GM18867 (cell line): ENCODE data around the gene BMPER.
A peak's percentile ranks its signal among the peaks of the same experiment; 100 is the strongest.
"Not testable (repeated sequence)": the region's sequence is repeated elsewhere in the genome, so short reads cannot be mapped to it uniquely, and the experiment has no call there.

Experiments
- ATAC-seq: cut with Tn5 transposase; IDR thresholded peaks from one replicate; pipeline ENCODE4 v1.9.1; 2021; ENCODE audit warnings: mild to moderate bottlenecking, moderate library complexity; ENCODE audit not compliant: unreplicated experiment

The BMPER gene

DNA sequence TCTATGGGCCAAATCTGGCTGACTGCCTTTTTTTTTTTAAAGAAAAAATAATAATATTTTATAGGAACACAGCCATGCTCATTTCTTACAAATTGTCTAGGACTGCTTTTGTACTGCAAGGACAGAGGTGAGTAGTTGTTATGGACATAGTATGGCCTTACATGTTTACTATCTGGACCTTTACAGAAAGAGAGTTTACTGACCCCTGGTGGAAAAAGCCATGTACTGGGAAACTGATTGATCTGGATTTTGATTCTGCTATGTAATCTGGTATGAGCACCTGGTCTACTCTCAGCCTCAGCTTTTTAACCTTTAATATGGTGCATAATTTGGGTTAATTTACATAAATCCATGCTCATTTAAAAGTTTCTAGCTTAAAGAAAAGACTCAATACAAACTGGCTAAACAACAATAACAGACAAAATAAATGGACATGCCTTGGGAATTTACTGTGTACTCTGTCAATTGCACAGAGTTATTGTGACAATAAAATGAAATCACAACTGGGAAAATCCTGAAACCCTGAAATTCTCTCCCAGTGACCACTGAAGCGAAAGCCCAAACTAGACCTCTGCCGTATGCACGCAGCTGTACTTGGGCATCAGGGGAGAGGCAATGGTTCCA is 260.7 kb downstream of the BMPER start:
- ATAC-seq = peak; percentile 64

DNA sequence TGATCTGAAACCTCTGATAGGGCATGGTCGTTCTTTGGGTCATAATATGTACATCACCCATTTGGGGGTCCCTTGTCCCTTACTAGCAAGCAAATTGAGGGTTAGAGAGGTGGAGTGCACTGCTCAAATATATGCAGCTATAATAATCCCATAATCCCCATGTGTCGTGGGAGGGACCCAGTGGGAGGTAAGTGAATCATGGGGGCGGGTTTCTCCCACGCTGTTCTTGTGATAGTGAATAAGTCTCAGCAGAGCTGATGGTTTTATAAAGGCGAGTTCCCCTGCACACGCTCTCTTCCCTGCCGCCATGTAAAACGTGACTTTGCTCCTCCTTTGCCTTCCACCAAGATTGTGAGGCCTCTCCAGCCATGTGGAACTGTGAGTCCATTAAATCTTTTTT is 262.7 kb downstream of the BMPER start:
- no peak for ATAC-seq

DNA sequence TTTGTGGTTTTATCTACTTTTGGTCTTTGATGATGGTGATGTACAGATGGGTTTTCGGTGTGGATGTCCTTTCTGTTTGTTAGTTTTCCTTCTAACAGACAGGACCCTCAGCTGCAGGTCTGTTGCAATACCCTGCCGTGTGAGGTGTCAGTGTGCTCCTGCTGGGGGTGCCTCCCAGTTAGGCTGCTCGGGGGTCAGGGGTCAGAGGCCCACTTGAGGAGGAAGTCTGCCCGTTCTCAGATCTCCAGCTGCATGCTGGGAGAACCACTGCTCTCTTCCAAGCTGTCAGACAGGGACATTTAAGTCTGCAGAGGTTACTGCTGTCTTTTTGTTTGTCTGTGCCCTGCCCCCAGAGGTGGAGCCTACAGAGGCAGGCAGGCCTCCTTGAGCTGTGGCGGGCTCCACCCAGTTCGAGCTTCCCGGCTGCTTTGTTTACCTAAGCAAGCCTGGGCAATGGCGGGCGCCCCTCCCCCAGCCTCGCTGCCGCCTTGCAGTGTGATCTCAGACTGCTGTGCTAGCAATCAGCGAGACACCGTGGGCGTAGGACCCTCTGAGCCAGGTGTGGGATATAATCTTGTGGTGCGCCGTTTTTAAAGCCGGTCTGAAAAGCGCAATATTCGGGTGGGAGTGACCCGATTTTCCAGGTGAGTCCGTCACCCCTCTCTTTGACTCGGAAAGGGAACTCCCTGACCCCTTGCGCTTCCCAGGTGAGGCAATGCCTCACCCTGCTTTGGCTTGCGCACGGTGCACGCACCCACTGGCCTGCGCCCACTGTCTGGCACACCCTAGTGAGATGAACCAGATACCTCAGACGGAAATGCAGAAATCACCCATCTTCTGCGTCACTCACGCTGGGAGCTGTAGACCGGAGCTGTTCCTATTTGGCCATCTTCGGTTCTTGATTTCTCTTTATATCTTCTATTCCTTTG is 269.6 kb downstream of the BMPER start:
- ATAC-seq = not testable (repeated sequence)

DNA sequence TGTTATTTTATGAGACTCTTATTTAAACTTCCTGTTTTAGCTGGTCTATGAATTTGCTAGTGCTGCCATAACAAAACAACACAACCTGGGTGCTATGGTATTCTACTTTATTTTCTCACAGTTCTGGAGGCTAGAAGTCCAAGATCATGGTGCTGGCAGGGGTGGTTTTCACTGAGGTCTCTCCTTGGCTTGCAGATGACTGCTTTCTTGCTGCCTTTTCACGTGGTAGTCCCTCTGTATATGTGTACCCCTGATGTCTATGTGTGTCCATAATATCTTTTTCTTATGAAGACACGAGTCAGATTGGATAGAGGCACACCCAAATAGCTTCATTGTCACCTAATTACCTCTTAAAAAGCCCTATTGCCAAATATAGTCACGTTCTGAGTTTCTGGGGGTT is 270.5 kb downstream of the BMPER start:
- no peak for ATAC-seq

DNA sequence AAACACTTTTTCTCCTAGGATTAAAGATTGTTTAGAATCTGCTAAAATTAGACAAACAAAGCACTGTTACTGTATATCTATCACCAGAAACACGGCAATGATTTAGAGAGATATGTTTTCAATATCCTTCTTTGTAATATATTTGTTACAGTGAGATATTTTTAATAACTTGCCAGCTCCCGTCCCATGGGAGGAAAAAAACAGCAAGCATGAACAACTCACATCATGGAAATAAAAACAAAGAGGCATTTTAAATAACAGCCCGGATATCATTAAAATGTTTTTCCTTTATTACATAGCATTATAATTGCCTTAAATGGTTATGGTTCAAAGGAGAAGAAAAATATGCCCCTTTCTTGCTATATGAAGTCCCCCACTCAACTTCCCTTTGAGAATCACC is 272.1 kb downstream of the BMPER start:
- ATAC-seq = no peak

DNA sequence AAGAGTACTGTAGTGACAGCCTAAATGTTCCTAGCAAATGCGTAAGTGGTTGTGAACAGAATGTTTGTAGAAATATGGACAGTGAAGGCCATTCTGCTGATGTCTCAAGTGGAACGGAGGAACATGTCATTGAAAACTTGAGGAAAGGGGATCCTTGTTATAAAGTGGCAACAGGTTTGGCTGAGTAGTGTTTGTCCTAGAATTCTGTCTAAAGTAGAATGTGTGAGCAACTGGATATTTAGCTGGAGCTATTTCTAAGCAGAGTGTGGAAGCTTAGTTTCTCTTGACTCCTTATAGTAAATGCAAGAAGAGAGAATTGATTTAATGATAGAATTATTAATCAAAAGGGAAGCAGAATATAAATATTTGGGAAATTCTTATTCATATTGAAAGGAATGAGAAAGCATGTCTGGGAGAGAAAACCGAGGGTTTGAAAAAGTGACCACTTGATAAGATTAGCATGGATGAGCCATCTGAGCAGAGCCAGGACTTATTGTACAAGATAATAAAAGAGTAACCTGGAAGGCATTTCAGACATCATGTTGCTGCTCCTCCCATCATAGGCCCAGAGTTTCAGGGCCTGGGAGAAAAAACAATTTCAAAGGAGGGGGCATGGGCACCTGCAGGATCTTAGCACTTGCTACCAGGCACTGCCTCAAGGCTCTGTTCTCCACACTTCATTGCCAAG is 276.1 kb downstream of the BMPER start:
- ATAC-seq = no peak

DNA sequence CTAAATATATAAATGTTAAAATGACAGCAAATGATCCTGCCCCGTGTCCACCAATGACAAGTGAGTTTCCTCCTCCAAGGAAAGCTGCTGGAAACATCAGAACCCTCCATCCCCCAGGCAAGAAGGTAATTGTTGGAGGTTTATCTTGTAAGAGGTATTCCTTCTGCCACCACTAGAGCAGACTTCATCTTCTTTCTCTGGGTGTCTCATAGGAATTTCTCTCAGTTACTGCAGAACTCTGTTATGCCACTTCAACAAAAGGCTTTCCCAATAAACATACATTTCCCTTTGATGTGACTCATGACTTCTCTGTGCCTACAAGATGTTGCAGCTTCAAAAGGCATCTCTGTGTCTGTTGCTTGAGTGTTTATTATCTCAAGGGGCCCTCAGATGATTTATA is 279.1 kb downstream of the BMPER start:
- no peak for ATAC-seq

DNA sequence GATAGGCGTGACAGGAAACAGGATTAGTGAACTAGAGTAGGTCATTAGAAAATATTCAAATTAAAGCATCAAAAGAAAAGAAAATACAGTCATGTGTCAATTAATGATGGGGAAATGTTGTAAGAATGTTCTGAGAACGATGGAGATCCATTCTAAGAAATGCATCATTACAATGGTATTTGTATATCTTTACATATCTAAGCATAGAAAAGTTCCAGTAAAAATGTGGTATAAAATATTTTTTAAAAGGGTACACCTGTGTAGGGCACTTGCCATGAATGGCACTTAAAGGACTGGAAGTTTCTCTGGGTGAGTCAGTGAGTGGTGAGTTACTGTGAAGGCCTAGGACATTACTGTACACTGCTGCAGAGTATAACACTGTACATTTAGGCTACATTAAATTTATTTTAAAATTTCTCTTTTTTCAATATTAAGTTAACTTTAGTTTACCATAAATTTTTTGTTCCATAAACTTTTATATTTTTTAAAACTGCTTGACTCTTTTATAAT is 282.5 kb downstream of the BMPER start:
- no peak for ATAC-seq

DNA sequence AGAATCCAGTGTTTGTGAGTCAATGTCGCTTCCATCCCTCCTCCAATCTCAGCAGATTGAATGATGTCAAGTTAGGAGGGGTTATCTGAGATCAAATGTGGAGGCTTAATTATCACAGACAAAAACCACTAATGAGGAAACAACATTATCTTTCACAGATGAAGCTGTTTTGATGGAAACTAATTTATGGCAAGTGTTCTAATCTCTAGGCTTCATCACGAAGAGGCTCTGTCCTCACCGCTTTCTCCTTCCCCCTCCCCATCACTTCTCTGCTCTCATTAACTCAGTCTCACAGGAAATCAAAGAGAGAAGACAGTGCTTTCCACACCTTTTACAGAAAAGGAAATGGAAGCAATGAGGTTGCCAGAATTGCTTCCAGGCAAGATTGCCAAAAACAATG is 283.7 kb downstream of the BMPER start:
- no peak for ATAC-seq

DNA sequence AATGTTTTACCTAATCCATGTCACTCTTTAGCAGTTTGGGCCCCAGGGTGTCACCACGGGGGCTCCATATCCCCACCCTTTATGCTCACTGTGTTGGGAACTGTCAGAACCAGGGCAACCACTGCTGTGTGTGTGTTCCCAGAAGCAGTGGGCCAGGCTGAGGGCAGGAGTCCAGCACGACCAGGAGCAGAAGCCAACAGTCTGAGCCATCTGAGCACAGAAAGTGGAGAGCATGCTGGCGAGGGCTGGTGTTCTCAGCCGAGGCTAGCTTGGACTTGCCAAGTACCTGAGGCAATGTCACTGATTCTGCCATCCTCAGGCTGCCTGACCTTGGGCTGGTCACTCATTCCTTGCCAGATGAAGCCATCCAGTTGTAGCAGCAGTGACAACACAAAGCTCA is 285.0 kb downstream of the BMPER start:
- ATAC-seq = no peak

DNA sequence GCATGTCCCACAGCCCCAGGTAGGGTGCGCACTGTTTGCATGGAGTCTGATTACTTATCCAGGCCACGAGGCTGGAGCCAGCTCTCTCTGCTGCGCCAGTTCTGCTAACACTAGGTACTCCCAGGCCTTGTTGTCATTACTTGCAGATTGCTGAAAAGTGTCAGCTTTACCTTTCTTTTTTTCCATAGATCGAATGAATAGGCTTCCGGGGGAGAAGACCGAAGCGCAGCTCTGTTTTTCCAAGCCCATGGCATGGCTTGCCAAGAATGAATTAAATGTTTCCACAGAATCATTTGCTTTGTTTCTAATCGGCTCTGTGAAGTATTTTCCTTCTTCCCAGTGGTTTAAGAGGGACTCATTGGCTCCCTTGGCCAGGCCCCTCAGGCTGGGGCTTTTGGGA is 285.8 kb downstream of the BMPER start:
- no peak for ATAC-seq

DNA sequence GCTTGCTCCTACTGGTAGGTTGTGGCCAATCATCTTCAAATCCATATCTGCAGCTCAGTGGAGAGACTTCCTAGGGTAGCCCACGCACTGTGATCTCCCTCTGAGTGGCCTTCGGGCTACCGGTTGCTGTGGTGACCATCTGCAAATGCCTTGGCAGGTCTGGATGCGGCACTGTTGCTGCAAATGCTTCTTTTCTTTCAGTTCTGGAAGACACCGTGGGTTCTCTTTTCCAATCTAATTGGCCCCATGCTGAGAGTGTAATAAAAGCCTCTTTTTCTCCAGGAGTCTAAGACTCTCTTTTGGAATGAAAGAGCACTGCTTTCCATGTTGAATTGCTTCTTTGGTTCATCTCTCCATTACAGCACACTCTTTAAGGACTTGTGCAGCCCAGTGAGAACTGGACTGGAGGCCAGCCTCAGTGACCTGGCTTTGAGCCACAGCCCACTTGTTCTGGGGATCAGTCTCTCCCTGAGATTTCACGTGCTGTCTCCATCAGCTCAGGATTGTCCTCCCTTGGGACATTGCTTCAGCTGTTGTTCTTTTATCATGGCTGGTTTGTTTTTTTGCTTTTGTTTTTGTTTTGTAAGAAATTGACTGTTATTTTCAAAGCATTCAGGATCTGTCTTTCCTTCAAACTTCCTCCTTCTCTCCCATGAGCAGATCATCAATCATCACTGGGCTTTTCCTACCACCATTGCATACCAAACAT is 286.6 kb downstream of the BMPER start:
- no peak for ATAC-seq

DNA sequence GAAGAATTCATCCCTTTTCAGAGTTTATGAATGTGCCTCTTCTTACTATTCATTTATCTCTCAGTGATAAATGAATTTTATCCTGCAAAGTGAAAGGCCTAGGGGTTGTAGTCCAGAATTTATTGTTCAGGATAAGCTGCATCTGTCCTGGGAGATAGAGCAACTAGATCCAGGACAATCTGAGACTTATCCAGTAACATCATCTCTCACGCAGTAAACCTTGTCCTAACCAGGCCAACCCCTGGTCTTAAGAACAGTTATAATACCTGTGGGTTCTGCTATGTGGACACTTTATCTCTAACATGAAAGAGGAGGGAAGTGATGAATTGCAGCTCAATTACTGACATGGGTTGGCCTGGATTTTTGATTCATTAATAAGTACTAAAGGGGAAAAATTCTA is 287.6 kb downstream of the BMPER start:
- no peak for ATAC-seq

DNA sequence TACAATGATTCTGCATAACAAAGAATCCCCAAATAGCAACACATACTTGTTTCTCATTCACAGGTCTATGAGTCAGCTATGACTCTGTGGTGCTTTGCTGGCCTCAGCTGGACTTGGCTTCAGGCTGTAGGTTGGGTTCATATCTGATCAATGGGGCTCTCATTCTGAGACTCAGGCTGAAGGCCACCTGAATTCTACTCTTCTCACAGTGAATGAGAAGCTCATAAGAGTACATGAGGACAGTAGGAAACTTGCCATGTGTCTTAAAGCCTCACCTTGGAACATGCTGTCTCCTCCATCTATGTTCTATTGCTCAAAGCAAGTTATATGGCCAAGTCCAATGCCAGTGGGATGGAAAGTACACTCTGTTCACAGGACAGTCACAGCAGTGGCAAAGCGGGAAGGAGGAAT is 292.9 kb downstream of the BMPER start:
- no peak for ATAC-seq
